Hepatocyte (in vitro differentiated cells): ENCODE measurements around the gene WDR91.

Source experiments
- EZH2 ChIP-seq: fragments of 200-600 bp; sonication (generic); IDR thresholded peaks from 2 replicates; pipeline ENCODE4 v1.6.1; 2016; ENCODE audit warnings: antibody characterized with exemption, mild to moderate bottlenecking, borderline replicate concordance
- TF ChIP-seq, protein P1 (sequence below): fragments of 200-600 bp; sonication (generic); IDR thresholded peaks from 2 replicates; pipeline ENCODE4 v1.5.1; 2016; ENCODE audit warnings: antibody characterized with exemption, mild to moderate bottlenecking; ENCODE audit not compliant: poor library complexity

DNA sequence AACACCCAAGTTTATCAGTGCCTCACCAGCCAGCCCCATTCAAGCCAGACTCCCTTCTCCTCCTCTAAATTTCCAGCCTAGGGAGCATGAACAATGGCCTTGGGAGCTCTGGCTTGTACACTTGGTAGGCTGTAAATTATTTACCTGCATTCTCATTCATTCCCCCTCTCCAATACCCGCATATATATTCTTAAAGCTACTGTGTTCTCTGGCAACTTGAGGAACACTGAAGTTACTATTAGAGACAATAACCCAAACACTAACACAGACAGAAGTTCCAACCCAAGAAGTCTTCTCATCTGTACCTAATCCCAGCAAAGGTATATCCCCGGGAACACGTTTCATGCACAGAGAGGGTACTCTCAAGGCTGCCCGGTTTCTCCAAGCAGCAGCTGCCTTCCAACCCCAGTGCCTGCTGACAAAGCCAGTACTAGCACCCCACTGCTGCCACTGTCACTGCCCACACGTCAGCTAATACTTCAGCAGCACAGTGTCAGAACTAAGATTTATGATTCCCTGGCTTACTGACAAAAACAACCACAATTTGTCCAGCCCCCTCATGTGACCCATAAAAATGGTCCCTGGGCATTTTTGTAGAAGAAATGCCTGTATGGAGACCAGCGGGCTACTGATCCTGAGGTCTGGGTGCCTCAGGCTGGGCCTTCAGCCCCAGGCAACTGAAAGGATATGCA is 3.1 kb downstream of the WDR91 start:
- TF ChIP-seq, protein P1, sequence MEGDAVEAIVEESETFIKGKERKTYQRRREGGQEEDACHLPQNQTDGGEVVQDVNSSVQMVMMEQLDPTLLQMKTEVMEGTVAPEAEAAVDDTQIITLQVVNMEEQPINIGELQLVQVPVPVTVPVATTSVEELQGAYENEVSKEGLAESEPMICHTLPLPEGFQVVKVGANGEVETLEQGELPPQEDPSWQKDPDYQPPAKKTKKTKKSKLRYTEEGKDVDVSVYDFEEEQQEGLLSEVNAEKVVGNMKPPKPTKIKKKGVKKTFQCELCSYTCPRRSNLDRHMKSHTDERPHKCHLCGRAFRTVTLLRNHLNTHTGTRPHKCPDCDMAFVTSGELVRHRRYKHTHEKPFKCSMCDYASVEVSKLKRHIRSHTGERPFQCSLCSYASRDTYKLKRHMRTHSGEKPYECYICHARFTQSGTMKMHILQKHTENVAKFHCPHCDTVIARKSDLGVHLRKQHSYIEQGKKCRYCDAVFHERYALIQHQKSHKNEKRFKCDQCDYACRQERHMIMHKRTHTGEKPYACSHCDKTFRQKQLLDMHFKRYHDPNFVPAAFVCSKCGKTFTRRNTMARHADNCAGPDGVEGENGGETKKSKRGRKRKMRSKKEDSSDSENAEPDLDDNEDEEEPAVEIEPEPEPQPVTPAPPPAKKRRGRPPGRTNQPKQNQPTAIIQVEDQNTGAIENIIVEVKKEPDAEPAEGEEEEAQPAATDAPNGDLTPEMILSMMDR = no peak
- TF ChIP-seq EZH2 = no peak
